GM21786 (cell line): ENCODE results near the gene C19orf25.
"Not testable (repeated sequence)": the region's sequence is repeated elsewhere in the genome, so short reads cannot be mapped to it uniquely, and the experiment has no call there.

Experiments
- ATAC-seq: cut with Tn5 transposase; IDR thresholded peaks from one replicate; pipeline ENCODE4 v1.9.1; 2021; ENCODE audit not compliant: unreplicated experiment

Gene C19orf25

DNA sequence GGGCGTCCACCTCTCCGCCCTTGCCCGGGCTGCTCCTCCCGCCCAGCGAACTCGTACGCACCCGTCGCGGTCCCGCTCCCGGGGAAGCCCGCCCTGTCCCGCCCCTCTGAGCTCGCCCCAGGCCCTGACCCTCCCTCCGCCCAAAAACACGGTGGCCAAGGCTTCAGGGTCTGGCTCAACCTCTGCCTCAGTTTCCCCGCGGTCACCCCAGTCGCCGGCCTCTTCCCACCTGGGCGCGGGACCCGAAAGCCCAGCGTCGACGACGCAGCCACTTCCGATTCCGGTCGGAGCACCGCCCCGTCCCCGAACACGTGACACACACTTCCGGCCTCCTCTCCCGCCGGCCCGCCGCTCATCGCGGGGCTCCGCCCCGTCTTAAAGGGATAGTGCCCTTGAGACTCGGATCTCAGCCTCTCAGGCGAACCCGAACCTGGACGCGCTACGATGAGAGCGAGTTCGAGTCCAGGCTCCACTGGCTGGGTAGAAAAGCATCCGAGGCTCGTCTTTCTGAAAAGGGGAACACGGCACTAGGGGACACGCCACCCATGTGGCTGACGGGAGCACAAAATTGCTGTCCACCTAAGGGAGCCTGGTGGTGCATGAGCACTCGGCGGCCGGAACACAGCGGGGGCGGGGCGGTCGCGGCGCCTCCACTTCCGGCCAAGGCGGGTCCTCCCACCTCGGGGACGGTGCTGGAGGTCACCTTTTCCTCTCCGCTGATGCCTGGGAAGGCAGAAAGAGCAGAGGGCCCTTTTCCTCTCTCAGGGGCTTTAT is at the start of gene C19orf25:
TSS of gene C19orf25 (minus strand) at position 282 of the 774 bp plus-strand sequence. CDS start 312 bp downstream, outside the sequence.
- peak; percentile 84 for ATAC-seq

DNA sequence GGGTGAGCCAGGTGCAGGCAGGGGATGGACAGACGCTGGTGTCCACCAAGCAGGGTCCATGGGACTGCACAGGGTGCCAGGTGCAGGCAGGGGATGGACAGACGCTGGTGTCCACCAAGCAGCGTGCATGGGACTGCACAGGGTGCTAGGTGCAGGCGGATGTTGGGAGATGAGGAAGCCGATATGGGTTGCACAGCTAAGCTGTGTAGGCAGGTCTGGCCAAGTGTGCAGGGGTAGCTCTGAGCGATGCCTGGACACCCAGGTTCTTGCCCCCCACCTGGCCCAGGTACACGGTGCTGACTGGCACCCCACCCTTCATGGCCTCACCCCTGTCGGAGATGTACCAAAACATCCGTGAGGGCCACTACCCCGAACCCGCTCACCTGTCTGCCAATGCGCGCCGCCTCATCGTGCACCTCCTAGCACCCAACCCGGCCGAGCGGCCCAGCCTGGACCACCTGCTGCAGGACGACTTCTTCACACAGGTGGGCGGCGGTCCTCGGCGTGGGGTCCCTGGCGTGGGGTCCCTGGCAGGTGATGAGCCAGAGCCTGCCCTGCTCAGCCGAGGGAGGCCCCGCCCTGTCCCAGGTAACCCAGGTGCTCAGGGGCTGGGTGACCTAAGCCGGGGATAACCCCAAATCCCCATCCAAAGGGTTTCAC is 48.8 kb upstream of the C19orf25 start:
- ATAC-seq, result no peak

DNA sequence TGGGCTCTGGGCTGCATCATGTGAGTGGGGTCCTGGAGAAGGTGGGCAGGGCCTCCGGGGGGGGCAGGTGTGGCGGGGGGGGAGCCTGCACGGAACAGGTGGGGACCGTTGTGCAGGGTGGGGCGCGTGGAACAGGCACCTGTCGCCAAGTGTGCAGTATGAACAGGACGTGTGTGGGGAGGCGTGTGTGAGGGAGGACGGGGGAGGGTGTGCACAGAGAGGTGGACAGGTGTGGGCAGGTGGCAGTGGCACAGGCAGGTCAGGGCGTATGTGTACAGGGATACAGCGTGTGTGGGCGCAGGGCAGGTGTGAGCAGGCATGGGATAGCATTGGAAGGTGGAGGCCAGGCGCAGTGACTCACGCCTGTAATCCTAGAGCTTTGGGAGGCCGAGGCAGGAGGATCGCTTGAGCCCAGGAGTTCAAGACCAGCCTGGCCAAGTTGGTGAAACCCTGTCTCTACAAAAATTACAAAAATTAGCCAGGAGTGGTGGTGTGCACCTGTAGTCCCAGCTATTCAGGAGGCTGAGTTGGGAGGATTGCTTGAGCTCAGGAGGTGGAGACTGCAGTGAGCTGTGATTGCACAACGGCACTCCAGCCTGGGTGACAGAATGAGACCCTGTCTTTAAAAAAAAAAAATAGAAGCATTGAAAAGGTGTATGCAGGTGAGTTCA is 48.1 kb upstream of the C19orf25 start:
- ATAC-seq, result no peak

DNA sequence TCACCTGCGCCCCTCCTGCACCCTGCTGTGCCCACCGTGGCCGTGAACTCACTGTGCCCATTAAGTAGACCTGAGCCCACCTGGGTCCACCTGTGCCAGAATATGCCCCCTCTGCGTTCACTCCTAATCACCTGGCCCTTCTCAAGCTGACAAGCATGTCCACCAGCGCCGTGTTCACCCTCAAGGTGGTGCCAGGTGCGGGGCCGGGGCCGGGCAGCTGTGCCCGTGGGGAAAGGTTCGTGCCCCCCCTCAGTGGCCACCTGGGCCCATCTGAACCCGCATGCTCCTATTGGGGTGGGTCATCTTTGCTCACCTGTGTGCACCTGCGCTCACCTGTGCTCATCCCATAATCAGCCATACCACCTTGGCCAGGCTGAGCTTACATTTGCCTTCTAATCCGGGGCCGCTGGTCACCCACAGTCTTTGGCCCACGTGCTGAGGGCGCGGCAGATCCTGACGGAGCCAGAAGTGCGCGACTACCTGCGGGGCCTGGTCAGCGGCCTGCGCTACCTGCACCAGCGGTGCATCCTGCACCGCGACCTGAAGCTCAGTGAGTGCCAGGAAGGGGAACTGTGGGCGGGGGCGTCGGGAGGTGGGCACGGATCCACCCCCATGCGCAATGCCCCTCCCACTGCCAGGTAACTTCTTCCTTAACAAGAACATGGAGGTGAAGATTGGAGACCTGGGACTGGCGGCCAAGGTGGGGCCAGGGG is 47.2 kb upstream of the C19orf25 start:
- ATAC-seq, result no peak

DNA sequence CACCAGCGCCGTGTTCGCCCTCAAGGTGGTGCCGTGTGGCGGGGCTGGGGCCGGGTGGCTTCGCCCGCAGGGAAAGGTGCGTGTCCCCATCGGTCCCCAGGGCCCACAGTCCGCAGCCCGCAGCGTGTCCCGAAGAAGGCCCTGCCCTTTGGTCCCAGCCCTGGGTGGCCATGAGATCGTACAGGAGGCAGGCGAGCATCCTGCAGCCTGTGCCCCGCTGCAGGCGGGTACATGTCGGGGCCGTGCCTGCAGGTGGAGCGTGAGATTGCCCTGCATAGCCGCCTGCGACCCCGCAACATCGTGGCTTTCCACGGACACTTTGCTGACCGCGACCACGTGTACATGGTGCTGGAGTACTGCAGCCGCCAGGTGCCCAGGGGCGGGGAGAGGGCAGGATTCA is 46.3 kb upstream of the C19orf25 start:
- no peak for ATAC-seq

DNA sequence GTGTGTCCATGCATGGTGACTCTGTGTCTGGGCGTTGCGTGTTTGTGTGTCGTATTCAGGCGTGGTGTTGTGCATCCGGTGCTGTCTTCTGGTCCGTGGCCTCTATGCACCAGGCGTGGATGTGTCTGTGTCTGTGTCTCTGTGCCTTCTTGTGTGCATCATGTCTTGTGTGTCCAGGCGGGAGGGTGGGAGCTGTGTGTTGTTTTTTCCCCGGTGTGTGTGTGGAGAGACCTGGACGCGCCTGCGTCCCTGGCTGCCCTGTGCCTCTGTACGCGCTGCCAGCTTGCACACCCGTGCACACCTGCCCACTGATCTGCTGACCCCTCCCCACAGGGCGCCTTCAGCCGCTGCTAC is 45.9 kb upstream of the C19orf25 start:
- no peak for ATAC-seq

DNA sequence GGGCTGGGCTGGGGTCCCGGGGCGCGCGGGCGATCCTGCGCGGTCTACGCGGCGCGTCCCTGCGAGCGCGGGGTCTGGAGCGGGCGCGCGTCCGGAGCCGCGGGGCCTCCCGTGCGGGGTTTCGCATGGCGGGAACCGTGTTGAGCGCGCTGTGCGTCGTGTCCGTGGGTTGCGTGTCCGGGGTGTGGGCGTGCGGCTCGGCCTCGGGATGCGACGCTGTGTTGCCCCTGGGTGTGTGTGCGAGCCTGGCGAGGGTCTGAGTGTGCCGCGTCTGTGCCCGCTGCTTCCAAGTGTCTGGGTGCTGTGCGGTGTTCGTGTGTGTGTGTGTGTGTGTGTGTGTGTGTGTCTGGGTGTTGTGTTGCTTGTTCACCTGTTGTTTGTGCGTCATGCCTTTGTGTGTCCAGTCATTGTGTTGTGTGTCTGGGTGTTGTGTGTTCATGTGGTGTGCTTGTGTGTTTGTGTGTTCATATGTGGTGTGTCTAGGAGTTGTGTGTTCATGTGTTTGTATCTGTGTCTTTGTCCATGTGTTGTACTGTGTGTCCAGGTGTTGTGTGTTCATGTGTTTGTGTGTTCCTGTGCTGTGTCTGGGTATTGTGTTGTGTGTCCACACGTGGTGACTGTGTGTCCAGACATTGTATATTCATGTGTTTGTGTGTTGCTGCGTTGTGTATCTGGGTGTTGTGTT is 45.4 kb upstream of the C19orf25 start:
- no peak for ATAC-seq

DNA sequence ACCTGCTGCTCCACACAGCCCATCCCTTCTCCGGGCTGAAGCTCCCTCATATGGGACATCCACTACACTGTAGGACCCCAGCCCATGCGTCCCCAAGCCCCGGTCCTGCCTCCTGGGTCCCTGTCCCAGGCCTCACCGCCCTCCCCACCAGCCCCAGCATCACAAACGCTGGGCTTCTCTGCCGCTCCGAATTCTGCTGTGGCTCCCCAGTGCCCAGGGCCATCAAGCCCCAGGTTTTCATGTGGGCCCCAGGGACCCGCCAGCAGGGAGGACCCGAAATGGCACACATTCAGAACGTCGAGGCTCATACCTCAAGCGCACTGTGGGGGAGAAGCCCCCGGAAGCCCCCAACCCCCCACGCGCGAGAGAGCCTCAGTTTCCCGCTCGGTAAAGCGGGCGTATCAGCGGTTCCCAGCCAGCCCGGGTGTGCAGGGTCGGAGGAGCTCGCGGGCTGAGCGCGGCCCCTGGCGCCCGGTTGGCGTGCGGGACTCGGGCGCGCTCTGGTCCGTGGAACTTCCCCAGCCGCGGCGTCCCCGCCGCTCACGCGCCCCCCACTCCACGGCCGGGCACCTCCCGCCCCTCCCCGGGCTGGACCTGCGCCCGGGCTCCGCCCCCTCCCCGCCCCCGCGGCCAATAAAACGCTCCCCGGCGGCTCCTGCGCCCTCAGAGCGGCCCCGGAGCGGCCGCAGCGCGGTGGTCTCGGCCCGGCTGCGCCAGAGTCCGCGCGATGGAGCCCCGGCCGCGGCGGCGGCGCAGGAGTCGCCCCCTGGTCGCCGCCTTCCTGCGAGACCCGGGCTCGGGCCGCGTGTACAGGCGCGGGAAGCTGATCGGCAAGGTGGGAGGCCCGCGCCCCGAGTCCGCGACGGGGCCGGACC is 44.6 kb upstream of the C19orf25 start, which contains the start of gene PLK5:
TSS of gene PLK5 (plus strand) at position 666 of the 875 bp plus-strand sequence. CDS start 2,920 bp downstream, outside the sequence.
- no peak for ATAC-seq

DNA sequence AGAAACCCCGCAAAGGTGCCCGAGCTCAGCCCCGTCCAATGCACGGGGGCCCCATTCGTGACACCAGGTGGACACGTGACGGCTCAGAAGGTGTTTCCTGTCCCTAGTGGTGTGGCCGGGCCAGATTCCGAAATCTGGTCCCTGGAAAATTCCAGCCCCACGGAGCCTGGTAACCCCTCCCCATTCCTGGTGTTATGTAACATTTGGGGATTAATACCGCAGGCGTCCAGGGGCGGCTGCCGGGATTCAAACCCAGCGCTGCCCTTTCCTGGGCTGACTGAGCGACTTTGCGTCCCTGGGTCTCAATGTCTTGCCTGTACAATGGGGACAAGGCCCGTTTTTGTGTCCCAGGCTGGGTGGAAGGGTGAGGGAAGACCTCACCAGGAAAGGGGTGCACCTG is 43.8 kb upstream of the C19orf25 start:
- ATAC-seq, result no peak

DNA sequence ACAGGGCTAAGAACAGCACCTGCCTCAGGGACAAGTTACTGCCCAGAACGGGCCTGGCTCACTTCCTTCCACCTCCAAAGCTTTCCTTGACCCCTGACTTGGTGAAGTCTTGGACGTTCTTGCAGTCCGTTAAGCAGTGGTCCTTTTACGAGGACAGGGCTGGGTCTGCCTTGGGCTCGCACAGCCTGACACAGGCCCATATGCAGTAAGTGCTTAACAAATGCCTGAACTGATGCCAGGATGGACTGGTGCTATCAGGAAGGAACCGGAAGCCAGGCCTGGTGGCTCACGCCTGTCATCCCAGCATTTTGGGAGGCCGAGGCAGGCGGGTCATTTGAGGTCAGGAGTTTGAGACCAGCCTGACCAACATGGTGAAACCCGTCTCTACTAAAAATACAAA is 43.0 kb upstream of the C19orf25 start:
- ATAC-seq, result no peak

DNA sequence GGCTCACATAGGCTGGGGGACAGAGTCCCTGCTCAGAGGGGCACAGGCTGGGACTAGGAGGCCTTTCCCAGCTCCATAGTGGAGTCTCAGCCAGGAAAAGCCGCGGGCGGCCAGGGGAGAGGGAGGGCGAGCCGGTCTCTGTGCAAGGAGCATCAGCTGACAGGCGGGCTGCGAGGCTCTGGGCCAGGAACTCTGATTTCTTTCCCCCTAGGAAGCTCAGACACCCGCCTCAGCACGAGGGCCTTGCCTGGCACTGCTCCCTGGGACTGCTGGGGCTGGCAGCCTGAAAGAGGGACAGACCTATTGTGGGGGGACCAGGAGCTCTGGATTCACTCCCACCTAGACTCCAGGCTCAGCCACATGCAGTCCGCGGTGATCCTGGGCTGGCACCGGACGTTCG is 42.6 kb upstream of the C19orf25 start:
- no peak for ATAC-seq

DNA sequence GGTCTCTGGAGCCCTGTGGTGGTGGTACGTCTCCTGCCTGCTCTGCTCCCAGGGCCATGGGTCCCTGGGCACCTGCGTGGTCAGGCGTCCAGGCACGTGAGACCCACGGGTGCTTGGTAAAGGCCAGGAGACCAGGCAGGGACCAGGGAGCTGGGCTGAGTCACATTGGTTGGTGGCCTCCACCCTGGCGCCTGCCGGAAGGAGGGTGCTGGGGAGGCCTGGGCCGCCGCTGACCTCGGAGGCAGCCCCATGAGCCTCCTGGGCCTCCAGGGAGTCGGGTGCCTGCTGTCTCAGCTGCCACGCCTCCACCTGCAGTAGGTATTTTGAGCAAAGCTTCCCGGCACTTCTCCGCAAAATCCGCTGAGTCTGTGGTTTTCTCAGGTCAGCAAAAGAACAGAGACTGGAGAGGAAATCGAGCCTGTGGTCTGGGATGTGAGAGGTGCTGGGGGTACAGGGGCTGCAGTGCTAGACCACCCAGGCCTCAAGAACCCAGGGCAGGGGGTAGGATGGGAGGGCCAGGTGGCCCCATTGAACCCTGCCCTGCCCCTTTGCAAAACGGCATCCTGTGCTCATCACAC is 41.3 kb upstream of the C19orf25 start:
- ATAC-seq, result no peak

DNA sequence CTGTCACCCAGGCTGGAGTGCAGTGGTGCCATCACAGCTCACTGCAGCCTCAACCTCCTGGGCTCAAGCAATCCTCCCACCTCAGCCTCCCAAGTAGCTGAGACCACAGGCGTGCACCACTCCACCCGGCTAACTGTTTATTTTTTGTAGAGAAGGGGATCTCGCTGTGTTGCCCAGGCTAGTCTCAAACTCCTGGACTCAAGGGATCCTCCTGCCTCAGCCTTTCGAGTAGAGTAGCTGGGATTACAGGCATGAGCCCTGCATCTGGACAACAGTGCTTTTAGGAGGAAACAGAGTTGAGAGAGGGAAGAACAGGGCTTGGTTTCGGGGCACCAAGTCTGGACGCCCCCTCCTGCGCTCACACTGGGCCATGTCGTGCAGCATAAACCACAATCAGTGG is 40.8 kb upstream of the C19orf25 start:
- ATAC-seq, result not testable (repeated sequence)

DNA sequence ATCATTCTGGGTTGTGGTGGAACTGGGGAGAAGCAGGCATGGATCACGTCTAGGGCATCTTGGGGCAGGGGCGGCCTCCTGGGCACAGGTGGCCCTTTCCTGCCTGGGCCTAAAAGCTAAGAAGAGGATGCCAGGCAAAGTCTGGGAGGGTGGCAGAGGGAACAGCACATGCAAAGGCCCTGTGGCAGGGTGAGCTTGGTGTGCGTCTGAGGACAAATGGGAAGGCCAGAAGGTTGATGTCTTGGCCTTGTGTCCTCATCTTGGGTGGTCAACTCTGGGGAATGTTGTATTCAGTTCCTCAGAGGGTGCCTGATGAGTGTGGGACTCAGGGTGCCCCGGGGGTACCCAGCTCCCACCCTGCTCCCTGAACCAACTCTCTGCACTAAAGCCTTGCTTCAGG is 39.5 kb upstream of the C19orf25 start:
- ATAC-seq, result no peak

DNA sequence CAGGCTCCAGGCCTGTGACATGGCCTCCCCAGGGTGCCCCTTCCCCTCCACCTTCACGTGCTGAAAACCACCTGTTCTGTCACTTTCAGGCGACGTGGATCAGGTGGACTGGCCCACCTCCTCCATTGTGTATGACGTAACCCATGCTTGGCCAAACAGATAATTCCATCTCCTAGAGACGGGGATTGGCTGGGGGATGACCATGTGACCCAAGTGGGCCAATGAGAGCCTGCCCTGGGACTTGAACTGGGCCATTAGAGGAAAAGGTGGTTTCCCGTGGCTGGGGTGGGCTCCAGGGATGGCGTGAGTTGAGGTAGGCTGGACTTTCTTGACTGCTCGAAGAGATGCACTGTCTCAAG is 37.4 kb upstream of the C19orf25 start:
- ATAC-seq, result no peak

DNA sequence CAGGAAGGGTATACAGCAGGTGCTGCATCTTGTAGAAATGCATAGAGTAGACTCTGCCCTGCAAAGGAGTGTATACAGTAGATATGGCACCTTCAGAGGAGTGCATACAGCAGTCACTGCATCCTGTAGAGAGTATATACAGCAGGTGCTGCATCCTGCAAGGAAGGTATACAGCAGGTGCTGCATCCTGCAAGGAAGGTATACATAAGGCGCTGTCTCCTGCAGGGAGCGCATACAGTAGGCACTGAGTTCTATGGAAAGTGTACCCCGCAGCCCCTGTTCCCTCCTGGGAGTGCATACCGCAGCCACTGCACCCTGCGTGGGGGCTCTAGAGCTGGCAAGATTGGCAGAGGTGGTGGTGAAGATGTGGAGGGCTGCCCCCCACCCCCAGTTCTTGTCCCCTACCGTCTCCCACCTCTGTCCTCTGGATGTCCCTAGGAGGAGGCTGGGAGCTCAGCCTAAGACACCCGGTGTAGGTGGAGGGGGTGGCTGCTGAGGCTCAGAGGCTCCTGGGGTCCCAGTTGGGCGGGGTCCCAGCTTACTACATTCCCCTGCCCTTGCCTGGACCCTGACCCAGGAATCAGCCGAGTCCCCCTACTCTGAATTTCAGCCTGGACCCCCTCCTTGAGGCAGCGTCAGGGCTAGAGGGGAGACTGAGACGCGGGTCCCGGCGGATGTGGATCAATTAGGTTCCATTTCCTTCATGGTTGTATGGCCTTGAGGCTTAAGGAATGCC is 36.1 kb upstream of the C19orf25 start:
- no peak for ATAC-seq

DNA sequence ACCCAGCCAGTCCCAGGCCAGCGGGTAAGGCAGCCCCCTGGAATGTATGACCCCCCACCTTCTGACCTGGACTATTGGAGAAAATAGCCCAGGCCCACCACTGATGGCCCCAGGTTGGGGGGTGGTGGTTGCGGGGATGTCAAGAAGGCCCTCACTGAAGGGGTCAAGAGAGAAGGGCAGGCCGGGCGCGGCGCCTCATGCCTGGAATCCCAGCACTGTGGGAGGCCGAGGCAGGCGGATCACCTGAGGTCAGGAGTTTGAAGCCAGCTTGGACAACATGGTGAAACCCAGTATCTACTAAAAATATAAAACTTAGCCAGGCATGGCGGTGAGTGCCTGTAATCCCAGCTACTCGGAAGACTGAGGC is 35.3 kb upstream of the C19orf25 start:
- no peak for ATAC-seq

DNA sequence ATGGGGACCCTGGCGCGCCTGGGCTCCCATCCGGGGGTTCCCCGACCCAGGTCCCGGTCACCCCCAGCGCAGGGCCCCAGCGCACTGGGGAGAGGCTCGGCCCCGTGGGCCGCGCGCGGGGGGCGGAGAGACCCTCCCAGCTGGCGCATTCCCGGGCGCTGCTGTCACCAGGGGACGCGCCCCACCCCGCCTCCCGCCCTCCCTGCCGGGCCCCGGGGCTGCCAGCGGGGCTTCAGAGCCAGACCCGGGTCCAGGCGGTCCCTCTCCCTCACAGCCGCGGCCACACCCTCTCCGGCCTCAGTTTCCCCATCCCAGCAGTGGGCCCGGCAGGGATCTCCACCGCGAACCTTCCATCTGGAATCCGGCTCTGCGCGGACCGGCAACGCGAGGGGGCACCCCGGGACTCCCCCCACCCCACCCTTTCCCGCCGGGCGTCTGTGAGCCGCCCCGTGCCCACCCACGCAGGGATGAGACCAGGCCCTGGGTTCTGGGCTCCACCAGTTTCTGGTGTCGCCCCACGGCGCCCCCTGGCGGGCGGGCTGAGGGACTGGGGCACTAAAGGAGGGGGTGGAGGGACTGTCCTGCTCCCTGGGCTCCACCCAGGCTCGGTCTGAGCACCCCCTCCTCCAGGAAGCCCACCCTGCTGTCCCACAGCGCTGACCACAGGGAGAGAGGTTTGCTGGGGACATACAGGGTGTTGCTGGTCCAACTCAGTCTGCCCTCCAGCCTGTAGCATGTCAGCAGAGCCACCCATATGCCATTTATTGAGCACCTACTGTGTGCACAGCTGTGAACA is 34.7 kb upstream of the C19orf25 start:
- no peak for ATAC-seq
